H1 (cell line): ENCODE measurements around the gene FAM53B. TPM values are rescaled to one million over a fixed set of nuclear protein-coding genes. Genes with fewer than 3 reads are reported as not detected.

Source experiments
- BCL11A ChIP-seq, 2 experiments: IDR thresholded peaks; one replicate each; pipeline ENCODE4 v1.6.1; 2011; ENCODE audit warnings: low read depth in 2 of 2, low read length in 2 of 2, mild to moderate bottlenecking in 2 of 2
- BRCA1 ChIP-seq: IDR thresholded peaks from 2 replicates; pipeline ENCODE4 v1.6.1; 2012; ENCODE audit warnings: low read depth, low read length, improper control_type of control experiment
- CHD2 ChIP-seq: IDR thresholded peaks from 2 replicates; pipeline ENCODE4 v1.6.1; 2012; ENCODE audit warnings: low read length, improper control_type of control experiment
- PHF8 ChIP-seq: fragments of 200-600 bp; sonication (generic); conservative IDR thresholded peaks from 2 replicates; pipeline ENCODE4 v1.7.1; 2012; ENCODE audit warnings: low read depth, mild to moderate bottlenecking, inconsistent platforms, low read length, moderate library complexity
- POLR2A ChIP-seq, 2 experiments: IDR thresholded peaks; 1 replicate in 1 of 2; 2 replicates in 1 of 2; pipeline ENCODE4 v1.6.1; 2011; ENCODE audit warnings: low read depth in 2 of 2, low read length in 2 of 2, mild to moderate bottlenecking in 2 of 2; ENCODE audit errors: control extremely low read depth in 1 of 2
- POLR2AphosphoS5 ChIP-seq: IDR thresholded peaks from 2 replicates; pipeline ENCODE4 v1.6.1; 2011; ENCODE audit warnings: low read depth, low read length
- RBBP5 ChIP-seq: IDR thresholded peaks from 2 replicates; pipeline ENCODE4 v1.7.1; 2012; ENCODE audit warnings: low read depth, mild to moderate bottlenecking, inconsistent platforms, low read length, moderate library complexity, borderline replicate concordance
- RNF2 ChIP-seq: fragments of 200-900, 300-1000 bp; sonication (generic); IDR thresholded peaks from 2 replicates; pipeline ENCODE4 v1.7.1; 2016; ENCODE audit warnings: borderline replicate concordance, low read depth, mild to moderate bottlenecking, antibody characterized with exemption, low read length; ENCODE audit not compliant: poor library complexity, severe bottlenecking; ENCODE audit errors: missing control alignments
- SUZ12 ChIP-seq: fragments of 200-600 bp; sonication (generic); IDR thresholded peaks from 2 replicates; pipeline ENCODE4 v1.6.1; 2012; ENCODE audit warnings: mild to moderate bottlenecking, inconsistent platforms, low read length, moderate library complexity, mixed read lengths
- polyA plus RNA-seq, 7 experiments: library from polyadenylated mRNA; depleted of rRNA in 3 of 7; stranded (reverse) in 5 of 7; unstranded in 2 of 7; fragments of >200 nt in 5 of 7; fragments of 200-250 nt in 2 of 7; gene quantifications; 1 replicate in 5 of 7; 2 replicates in 1 of 7; 4 replicates in 1 of 7; pipeline versions ENCODE4 v1.2.1 to v1.2.3, GENCODE V29; 2011 to 2013; ENCODE audit warnings: missing spikeins in 2 of 7, mixed read lengths in 2 of 7
- total RNA-seq: library from RNA; stranded (reverse); fragmentation: NEBNext Ultra II Directional; extraction: Animal tissue kit (Norgen Biotek cat#: 25700); gene quantifications from 2 replicates; pipeline ENCODE4 v1.2.1, GENCODE V29; 2021
- TF ChIP-seq, protein P1 (sequence below): fragments of 300-600 bp; sonication (generic); IDR thresholded peaks from 2 replicates; pipeline ENCODE4 v1.7.1; 2012; ENCODE audit warnings: low read length, moderate library complexity, mild to moderate bottlenecking, inconsistent platforms; ENCODE audit not compliant: insufficient replicate concordance
- TF ChIP-seq, protein P2 (sequence below): IDR thresholded peaks from 2 replicates; pipeline ENCODE4 v1.6.1; 2012; ENCODE audit warnings: inconsistent platforms

The FAM53B gene
- total and polyA plus RNA-seq, 2 of the 8 experiments (the other 6 are each of a cell fraction or from before 2014, with no cell fraction given), result 5.3 to 14.4 TPM

DNA sequence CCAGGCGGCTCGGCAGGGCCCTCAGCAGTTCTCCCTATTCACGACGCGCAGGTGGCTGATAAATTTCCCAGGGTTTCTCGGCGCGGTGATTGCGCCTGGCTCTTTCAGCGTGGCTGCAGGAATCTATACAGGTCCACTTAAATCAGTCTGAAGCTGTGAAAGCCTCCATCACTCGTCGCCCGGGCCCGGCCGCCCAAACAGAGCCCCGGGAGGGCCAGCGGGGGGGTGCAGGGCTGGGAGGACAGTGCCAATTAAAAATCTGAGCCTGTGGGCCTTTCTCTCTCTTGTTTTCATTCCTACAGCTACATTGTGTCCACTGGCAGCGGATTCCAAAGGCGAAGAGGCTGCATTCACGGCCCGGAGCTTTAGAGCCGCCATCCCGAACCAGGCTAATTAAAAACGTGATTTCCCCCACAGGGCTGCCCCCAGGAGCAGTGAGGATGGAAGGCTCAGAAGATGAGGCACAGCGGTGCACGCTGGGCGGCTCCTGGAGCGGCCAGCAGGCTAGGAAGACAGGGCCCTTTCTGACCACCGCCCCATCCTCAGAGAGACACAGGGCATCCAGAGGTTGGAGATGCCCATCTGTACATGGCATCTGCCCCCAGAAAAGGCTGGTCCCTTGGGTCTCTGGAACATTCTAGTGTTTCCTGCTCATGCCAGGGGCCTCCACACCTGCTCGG, 100.7 kb downstream of the FAM53B start (continued):
- TF ChIP-seq, protein P1, sequence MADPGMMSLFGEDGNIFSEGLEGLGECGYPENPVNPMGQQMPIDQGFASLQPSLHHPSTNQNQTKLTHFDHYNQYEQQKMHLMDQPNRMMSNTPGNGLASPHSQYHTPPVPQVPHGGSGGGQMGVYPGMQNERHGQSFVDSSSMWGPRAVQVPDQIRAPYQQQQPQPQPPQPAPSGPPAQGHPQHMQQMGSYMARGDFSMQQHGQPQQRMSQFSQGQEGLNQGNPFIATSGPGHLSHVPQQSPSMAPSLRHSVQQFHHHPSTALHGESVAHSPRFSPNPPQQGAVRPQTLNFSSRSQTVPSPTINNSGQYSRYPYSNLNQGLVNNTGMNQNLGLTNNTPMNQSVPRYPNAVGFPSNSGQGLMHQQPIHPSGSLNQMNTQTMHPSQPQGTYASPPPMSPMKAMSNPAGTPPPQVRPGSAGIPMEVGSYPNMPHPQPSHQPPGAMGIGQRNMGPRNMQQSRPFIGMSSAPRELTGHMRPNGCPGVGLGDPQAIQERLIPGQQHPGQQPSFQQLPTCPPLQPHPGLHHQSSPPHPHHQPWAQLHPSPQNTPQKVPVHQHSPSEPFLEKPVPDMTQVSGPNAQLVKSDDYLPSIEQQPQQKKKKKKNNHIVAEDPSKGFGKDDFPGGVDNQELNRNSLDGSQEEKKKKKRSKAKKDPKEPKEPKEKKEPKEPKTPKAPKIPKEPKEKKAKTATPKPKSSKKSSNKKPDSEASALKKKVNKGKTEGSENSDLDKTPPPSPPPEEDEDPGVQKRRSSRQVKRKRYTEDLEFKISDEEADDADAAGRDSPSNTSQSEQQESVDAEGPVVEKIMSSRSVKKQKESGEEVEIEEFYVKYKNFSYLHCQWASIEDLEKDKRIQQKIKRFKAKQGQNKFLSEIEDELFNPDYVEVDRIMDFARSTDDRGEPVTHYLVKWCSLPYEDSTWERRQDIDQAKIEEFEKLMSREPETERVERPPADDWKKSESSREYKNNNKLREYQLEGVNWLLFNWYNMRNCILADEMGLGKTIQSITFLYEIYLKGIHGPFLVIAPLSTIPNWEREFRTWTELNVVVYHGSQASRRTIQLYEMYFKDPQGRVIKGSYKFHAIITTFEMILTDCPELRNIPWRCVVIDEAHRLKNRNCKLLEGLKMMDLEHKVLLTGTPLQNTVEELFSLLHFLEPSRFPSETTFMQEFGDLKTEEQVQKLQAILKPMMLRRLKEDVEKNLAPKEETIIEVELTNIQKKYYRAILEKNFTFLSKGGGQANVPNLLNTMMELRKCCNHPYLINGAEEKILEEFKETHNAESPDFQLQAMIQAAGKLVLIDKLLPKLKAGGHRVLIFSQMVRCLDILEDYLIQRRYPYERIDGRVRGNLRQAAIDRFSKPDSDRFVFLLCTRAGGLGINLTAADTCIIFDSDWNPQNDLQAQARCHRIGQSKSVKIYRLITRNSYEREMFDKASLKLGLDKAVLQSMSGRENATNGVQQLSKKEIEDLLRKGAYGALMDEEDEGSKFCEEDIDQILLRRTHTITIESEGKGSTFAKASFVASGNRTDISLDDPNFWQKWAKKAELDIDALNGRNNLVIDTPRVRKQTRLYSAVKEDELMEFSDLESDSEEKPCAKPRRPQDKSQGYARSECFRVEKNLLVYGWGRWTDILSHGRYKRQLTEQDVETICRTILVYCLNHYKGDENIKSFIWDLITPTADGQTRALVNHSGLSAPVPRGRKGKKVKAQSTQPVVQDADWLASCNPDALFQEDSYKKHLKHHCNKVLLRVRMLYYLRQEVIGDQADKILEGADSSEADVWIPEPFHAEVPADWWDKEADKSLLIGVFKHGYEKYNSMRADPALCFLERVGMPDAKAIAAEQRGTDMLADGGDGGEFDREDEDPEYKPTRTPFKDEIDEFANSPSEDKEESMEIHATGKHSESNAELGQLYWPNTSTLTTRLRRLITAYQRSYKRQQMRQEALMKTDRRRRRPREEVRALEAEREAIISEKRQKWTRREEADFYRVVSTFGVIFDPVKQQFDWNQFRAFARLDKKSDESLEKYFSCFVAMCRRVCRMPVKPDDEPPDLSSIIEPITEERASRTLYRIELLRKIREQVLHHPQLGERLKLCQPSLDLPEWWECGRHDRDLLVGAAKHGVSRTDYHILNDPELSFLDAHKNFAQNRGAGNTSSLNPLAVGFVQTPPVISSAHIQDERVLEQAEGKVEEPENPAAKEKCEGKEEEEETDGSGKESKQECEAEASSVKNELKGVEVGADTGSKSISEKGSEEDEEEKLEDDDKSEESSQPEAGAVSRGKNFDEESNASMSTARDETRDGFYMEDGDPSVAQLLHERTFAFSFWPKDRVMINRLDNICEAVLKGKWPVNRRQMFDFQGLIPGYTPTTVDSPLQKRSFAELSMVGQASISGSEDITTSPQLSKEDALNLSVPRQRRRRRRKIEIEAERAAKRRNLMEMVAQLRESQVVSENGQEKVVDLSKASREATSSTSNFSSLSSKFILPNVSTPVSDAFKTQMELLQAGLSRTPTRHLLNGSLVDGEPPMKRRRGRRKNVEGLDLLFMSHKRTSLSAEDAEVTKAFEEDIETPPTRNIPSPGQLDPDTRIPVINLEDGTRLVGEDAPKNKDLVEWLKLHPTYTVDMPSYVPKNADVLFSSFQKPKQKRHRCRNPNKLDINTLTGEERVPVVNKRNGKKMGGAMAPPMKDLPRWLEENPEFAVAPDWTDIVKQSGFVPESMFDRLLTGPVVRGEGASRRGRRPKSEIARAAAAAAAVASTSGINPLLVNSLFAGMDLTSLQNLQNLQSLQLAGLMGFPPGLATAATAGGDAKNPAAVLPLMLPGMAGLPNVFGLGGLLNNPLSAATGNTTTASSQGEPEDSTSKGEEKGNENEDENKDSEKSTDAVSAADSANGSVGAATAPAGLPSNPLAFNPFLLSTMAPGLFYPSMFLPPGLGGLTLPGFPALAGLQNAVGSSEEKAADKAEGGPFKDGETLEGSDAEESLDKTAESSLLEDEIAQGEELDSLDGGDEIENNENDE, result no peak
- TF ChIP-seq BCL11A (IDR thresholded peaks at IDR 0.05; ENCODE audit: low read depth in 2 of 2, low read length in 2 of 2), result no peak
- no peak for TF ChIP-seq PHF8
- TF ChIP-seq CHD2, result no peak
- TF ChIP-seq RNF2, result no peak
- TF ChIP-seq POLR2A (IDR thresholded peaks at IDR 0.05; ENCODE audit: control extremely low read depth in 1 of 2, low read depth in 2 of 2, low read length in 2 of 2), result no peak
- no peak for TF ChIP-seq SUZ12
- TF ChIP-seq POLR2AphosphoS5, result no peak
- no peak for TF ChIP-seq BRCA1
- TF ChIP-seq, protein P2, sequence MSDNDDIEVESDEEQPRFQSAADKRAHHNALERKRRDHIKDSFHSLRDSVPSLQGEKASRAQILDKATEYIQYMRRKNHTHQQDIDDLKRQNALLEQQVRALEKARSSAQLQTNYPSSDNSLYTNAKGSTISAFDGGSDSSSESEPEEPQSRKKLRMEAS, result no peak
- no peak for TF ChIP-seq RBBP5
